Measurements from ENCODE around the gene RALGDS. TPM values are rescaled to one million over a fixed set of nuclear protein-coding genes. Genes with fewer than 3 reads are reported as not detected.
A peak's percentile ranks its signal among the peaks of the same experiment; 100 is the strongest.

RALGDS gene
- total RNA-seq, 1 donor from 2014 or later: 80.6 TPM

- peaks cover 2% of the 10 kb centered on the region for H3K27me3 Mint-ChIP-seq (ENCODE audit: unreplicated experiment)
- no peak overlapping the region for H3K4me3 Mint-ChIP-seq (ENCODE audit: unreplicated experiment)
- no peaks in the 10 kb centered on the region for H3K36me3 Mint-ChIP-seq (ENCODE audit: low read depth, unreplicated experiment)
These were observed 46.7 kb upstream of the RALGDS start for GRCh38 chr9:133167769-133168168.

DNA sequence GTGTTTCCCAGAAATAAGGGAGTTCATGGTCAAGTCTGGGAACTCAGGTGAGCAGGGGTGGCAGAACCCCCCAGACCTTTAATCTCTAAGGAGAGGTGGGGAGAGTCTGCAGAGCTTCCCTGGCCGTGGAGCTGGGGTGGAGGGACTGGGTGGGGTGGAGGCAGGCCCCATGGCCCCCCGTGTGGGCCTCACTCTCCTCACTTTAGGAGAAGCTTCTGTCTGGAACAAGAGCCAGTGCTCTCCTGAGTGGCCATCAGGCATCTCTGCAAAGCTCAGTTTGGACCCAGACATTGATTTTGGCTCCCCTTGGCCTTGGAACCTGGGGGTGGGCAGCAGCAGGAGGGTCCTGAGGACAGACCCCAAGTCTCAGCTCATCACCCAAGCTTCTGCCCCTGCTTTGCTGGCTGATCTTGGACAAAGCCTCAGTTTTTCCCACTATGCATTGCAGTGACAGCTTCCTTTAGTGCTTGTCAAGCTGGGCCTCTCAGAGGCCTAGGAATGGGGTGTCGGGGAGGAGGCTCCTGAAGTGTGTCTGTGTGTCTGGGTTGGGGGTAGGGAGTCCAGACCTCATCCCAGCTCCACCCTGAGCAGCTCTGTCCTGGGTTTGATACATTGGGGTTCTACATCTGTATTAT is 46.2 kb upstream of the RALGDS start:
- no peak for DNase-seq (ENCODE audit: low spot score)
- H3K4me1 Mint-ChIP-seq (ENCODE audit: unreplicated experiment): peaks cover 3% of the 10 kb centered on the region
- H3K27me3 Mint-ChIP-seq (ENCODE audit: unreplicated experiment): peaks cover 3% of the 10 kb centered on the region
- H3K4me3 Mint-ChIP-seq (ENCODE audit: unreplicated experiment): no peak overlapping the region
- no peaks in the 10 kb centered on the region for H3K9me3 Mint-ChIP-seq (ENCODE audit: unreplicated experiment)
- H3K27ac Mint-ChIP-seq (ENCODE audit: unreplicated experiment): no peak overlapping the region
- no peaks in the 10 kb centered on the region for H3K36me3 Mint-ChIP-seq (ENCODE audit: low read depth, unreplicated experiment)
- TF ChIP-seq, protein P1, sequence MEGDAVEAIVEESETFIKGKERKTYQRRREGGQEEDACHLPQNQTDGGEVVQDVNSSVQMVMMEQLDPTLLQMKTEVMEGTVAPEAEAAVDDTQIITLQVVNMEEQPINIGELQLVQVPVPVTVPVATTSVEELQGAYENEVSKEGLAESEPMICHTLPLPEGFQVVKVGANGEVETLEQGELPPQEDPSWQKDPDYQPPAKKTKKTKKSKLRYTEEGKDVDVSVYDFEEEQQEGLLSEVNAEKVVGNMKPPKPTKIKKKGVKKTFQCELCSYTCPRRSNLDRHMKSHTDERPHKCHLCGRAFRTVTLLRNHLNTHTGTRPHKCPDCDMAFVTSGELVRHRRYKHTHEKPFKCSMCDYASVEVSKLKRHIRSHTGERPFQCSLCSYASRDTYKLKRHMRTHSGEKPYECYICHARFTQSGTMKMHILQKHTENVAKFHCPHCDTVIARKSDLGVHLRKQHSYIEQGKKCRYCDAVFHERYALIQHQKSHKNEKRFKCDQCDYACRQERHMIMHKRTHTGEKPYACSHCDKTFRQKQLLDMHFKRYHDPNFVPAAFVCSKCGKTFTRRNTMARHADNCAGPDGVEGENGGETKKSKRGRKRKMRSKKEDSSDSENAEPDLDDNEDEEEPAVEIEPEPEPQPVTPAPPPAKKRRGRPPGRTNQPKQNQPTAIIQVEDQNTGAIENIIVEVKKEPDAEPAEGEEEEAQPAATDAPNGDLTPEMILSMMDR (IDR thresholded peaks at IDR 0.05; ENCODE audit: unreplicated experiment): no peak

More at GRCh38 chr9:133167769-133168168, 46.7 kb upstream of the RALGDS start:
- TF ChIP-seq, protein P1 (IDR thresholded peaks at IDR 0.05; ENCODE audit: unreplicated experiment): no peak
- Mint-ChIP-seq H3K4me1 (ENCODE audit: unreplicated experiment) (peaks cover 3% of the 10 kb centered on the region), H3K27ac (ENCODE audit: unreplicated experiment) (no peak overlapping the region), H3K9me3 (ENCODE audit: unreplicated experiment) (no peaks in the 10 kb centered on the region)
- no peak for DNase-seq (ENCODE audit: low spot score)

GRCh38 chr9:133166392-133166791 is 45.4 kb upstream of the RALGDS start:
- Mint-ChIP-seq H3K4me3 (ENCODE audit: unreplicated experiment) (no peak overlapping the region), H3K36me3 (ENCODE audit: low read depth, unreplicated experiment) (peaks cover 5% of the 10 kb centered on the region), H3K27me3 (ENCODE audit: unreplicated experiment) (peaks cover 3% of the 10 kb centered on the region)

DNA sequence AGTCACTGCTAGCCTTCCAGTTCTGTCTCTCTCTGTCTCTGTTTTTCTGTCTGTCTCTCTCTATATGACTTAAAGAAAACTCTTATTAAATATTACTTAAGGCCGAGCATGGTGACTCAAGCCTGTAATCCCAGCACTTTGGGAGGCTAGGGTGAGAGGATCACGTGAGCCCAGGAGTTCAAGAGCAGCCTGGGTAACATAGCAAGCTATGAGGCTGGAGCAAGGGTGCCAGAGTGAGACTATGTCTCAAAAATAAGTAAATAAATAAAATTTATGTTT is 44.4 kb upstream of the RALGDS start:
- Mint-ChIP-seq H3K27me3 (ENCODE audit: unreplicated experiment) (peaks cover 3% of the 10 kb centered on the region), H3K27ac (ENCODE audit: unreplicated experiment) (no peak overlapping the region), H3K9me3 (ENCODE audit: unreplicated experiment) (no peaks in the 10 kb centered on the region), H3K4me3 (ENCODE audit: unreplicated experiment) (no peak overlapping the region), H3K4me1 (ENCODE audit: unreplicated experiment) (peaks cover 15% of the 10 kb centered on the region), H3K36me3 (ENCODE audit: low read depth, unreplicated experiment) (peaks cover 13% of the 10 kb centered on the region)
- no peak for DNase-seq (ENCODE audit: low spot score)
- TF ChIP-seq, protein P1 (IDR thresholded peaks at IDR 0.05; ENCODE audit: unreplicated experiment): no peak

More at GRCh38 chr9:133166392-133166791, 45.4 kb upstream of the RALGDS start:
- Mint-ChIP-seq H3K27ac (ENCODE audit: unreplicated experiment) (no peak overlapping the region), H3K4me1 (ENCODE audit: unreplicated experiment) (peaks cover 9% of the 10 kb centered on the region), H3K9me3 (ENCODE audit: unreplicated experiment) (no peaks in the 10 kb centered on the region)
- DNase-seq (ENCODE audit: low spot score): no peak
- TF ChIP-seq, protein P1 (IDR thresholded peaks at IDR 0.05; ENCODE audit: unreplicated experiment): no peak

GRCh38 chr9:133164191-133164590 is 43.2 kb upstream of the RALGDS start:
- peaks cover 3% of the 10 kb centered on the region for H3K27me3 Mint-ChIP-seq (ENCODE audit: unreplicated experiment)
- DNase-seq (ENCODE audit: low spot score): no peak
- TF ChIP-seq, protein P1 (IDR thresholded peaks at IDR 0.05; ENCODE audit: unreplicated experiment): no peak
- H3K36me3 Mint-ChIP-seq (ENCODE audit: low read depth, unreplicated experiment): peaks cover 21% of the 10 kb centered on the region
- peak overlapping the region; percentile 80 for H3K4me3 Mint-ChIP-seq (ENCODE audit: unreplicated experiment)
- H3K27ac Mint-ChIP-seq (ENCODE audit: unreplicated experiment): peak overlapping the region; percentile 81
- H3K4me1 Mint-ChIP-seq (ENCODE audit: unreplicated experiment): peaks cover 15% of the 10 kb centered on the region
- H3K9me3 Mint-ChIP-seq (ENCODE audit: unreplicated experiment): no peaks in the 10 kb centered on the region

All from endothelial cell (in vitro differentiated cells).